ENCODE results near the gene STOX2.

STOX2 gene

DNA sequence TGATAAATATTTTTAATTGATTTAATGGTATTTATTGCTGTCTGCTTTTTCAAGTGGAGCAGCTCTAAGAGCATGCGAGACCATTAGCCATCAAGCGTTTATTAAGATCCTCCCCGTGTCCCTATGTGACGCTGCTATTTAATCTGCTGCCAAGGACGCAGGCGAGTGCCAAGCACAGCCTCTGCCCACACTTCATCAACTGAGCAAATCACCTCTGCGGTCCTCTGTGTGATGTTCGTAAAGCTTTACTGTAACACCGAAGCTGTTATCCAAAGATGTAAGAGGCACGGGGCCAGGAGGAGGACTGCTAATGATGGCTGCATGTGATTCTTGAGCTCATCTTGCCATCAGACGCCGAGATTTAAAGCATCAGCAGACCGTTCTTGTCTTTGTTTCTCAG lies 79.5 kb downstream of the STOX2 start:
- Histone ChIP-seq H3K9ac (ENCODE audit: low read length) (no peak overlapping the region), H3F3A (ENCODE audit: insufficient read depth, low read length) (no peaks in the 10 kb centered on the region), H3K9me2 (ENCODE audit: low read depth, low read length) (no peaks in the 10 kb centered on the region), H3K36me3 (ENCODE audit: insufficient read depth, low read length) (no peaks in the 10 kb centered on the region), H3K27ac (ENCODE audit: low read depth, low read length, poor library complexity, severe bottlenecking) (no peak overlapping the region), H2AFZ (ENCODE audit: low read length) (no peak overlapping the region), H3K27me3 (ENCODE audit: insufficient read depth, low read length) (no peaks in the 10 kb centered on the region; the same call in 1 of the 2 replicates), H3K4me3 (ENCODE audit: low read depth, low read length, poor library complexity, severe bottlenecking) (no peak overlapping the region), H4K20me1 (ENCODE audit: insufficient read depth, low read length) (no peaks in the 10 kb centered on the region), H3K4me1 (ENCODE audit: insufficient read depth, low read length, severe bottlenecking) (no peaks in the 10 kb centered on the region), H3K9me3 (ENCODE audit: low read length) (no peaks in the 10 kb centered on the region), H3K4me2 (ENCODE audit: low read length) (no peak overlapping the region), H3K79me2 (ENCODE audit: insufficient read depth, low read length) (no peaks in the 10 kb centered on the region)
- TF ChIP-seq EZH2 (IDR thresholded peaks at IDR 0.05; ENCODE audit: borderline replicate concordance, low read length) = no peak
- TF ChIP-seq, protein P1, sequence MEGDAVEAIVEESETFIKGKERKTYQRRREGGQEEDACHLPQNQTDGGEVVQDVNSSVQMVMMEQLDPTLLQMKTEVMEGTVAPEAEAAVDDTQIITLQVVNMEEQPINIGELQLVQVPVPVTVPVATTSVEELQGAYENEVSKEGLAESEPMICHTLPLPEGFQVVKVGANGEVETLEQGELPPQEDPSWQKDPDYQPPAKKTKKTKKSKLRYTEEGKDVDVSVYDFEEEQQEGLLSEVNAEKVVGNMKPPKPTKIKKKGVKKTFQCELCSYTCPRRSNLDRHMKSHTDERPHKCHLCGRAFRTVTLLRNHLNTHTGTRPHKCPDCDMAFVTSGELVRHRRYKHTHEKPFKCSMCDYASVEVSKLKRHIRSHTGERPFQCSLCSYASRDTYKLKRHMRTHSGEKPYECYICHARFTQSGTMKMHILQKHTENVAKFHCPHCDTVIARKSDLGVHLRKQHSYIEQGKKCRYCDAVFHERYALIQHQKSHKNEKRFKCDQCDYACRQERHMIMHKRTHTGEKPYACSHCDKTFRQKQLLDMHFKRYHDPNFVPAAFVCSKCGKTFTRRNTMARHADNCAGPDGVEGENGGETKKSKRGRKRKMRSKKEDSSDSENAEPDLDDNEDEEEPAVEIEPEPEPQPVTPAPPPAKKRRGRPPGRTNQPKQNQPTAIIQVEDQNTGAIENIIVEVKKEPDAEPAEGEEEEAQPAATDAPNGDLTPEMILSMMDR (IDR thresholded peaks at IDR 0.05; ENCODE audit: low read length) = no peak

DNA sequence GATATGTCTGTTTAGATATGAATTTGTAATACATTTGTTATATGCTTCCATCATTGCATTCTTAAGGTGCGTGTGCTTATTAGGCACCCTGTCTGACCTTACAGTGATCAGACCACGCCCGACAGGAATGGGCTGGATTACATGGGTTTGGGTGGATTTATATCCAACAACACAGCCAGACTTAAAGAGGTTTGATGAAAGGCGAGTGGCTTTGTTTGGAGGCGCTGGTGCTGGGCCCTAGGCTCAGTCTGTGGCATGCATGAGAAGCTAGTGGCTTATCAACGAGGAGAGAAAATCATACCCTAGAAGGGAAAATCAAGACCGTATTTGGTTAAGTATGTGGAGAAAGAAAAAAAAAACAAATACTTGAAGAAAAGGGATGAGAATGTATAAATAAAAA lies 80.7 kb downstream of the STOX2 start:
- H4K20me1 ChIP-seq (ENCODE audit: insufficient read depth, low read length) = no peaks in the 10 kb centered on the region
- no peaks in the 10 kb centered on the region for H3K79me2 ChIP-seq (ENCODE audit: insufficient read depth, low read length)
- no peak overlapping the region for H3K4me3 ChIP-seq (ENCODE audit: low read depth, low read length, poor library complexity, severe bottlenecking)
- no peak overlapping the region for H2AFZ ChIP-seq (ENCODE audit: low read length)
- H3K9me3 ChIP-seq (ENCODE audit: low read length) = no peaks in the 10 kb centered on the region
- no peaks in the 10 kb centered on the region for H3K36me3 ChIP-seq (ENCODE audit: insufficient read depth, low read length)
- TF ChIP-seq, protein P1 (IDR thresholded peaks at IDR 0.05; ENCODE audit: low read length) = no peak
- no peak for TF ChIP-seq EZH2 (IDR thresholded peaks at IDR 0.05; ENCODE audit: borderline replicate concordance, low read length)
- H3K4me2 ChIP-seq (ENCODE audit: low read length) = no peak overlapping the region
- H3F3A ChIP-seq (ENCODE audit: insufficient read depth, low read length) = no peaks in the 10 kb centered on the region
- no peak overlapping the region for H3K27ac ChIP-seq (ENCODE audit: low read depth, low read length, poor library complexity, severe bottlenecking)
- no peaks in the 10 kb centered on the region for H3K9me2 ChIP-seq (ENCODE audit: low read depth, low read length)
- H3K4me1 ChIP-seq (ENCODE audit: insufficient read depth, low read length, severe bottlenecking) = no peaks in the 10 kb centered on the region
- H3K9ac ChIP-seq (ENCODE audit: low read length) = no peak overlapping the region
- no peaks in the 10 kb centered on the region; the same call in 1 of the 2 replicates for H3K27me3 ChIP-seq (ENCODE audit: insufficient read depth, low read length)

DNA sequence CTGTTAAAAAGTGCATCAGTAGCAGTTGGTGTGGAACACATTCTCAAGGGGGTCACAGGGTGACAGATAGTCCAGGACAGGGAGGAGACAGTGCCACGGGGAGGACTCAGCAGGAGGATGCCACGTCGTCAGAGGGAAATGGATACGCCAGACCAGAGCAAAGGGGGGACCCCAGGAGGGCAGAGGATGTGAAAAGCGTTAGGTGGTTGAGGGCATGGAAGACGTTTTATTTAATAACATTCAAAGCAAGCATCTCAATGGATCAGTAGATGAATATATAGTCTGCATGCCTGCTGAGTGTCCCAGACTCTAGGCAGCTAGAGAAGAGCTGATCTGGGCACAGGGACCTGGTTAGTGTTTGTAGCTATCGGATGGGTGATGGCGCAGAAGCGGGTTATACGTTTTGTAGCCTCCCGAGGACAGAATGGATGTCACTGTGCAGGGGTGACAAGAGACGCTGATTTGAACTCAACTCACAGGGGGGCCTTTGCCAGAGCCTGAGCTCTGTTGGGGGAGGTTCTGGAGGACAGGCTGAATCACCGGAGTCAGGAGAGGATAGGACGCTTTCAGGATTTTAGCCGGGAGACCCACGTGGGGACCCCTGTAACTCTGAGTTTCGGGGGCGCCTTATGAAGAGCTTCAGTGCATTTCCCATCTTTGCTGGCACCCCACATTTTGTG lies 81.3 kb downstream of the STOX2 start:
- Histone ChIP-seq H2AFZ (ENCODE audit: low read length) (no peak overlapping the region), H3K4me1 (ENCODE audit: insufficient read depth, low read length, severe bottlenecking) (no peaks in the 10 kb centered on the region), H3K9me2 (ENCODE audit: low read depth, low read length) (no peaks in the 10 kb centered on the region), H3K4me3 (ENCODE audit: low read depth, low read length, poor library complexity, severe bottlenecking) (no peak overlapping the region), H3K79me2 (ENCODE audit: insufficient read depth, low read length) (no peaks in the 10 kb centered on the region), H3K9ac (ENCODE audit: low read length) (no peak overlapping the region), H3K36me3 (ENCODE audit: insufficient read depth, low read length) (no peaks in the 10 kb centered on the region), H4K20me1 (ENCODE audit: insufficient read depth, low read length) (no peaks in the 10 kb centered on the region), H3K4me2 (ENCODE audit: low read length) (no peak overlapping the region), H3K9me3 (ENCODE audit: low read length) (no peaks in the 10 kb centered on the region), H3F3A (ENCODE audit: insufficient read depth, low read length) (no peaks in the 10 kb centered on the region), H3K27ac (ENCODE audit: low read depth, low read length, poor library complexity, severe bottlenecking) (no peak overlapping the region), H3K27me3 (ENCODE audit: insufficient read depth, low read length) (no peaks in the 10 kb centered on the region; the same call in 1 of the 2 replicates)
- TF ChIP-seq EZH2 (IDR thresholded peaks at IDR 0.05; ENCODE audit: borderline replicate concordance, low read length) = no peak
- TF ChIP-seq, protein P1 (IDR thresholded peaks at IDR 0.05; ENCODE audit: low read length) = no peak

Data from OCI-LY1 (cell line).